Keratinocyte (primary cell): ENCODE results near the gene CPSF2. TPM values are rescaled to one million over a fixed set of nuclear protein-coding genes. Genes with fewer than 3 reads are reported as not detected.
A peak's percentile ranks its signal among the peaks of the same experiment; 100 is the strongest.

ENCODE experiments used
- DNase-seq: peaks from one replicate; pipeline ENCODE4 v3.0.0-alpha.2; 2011; ENCODE audit warnings: low read depth, missing footprints, low spot score
- FAIRE-seq: peaks from 2 replicates; lab custom pipeline; 2011; peaks lifted over from hg19 to GRCh38; lab: Jason Lieb, UNC
- H2AFZ ChIP-seq: 2 replicates; pipeline ENCODE4 v1.6.0; 2012; ENCODE audit warnings: low read length, control low read depth, inconsistent platforms; ENCODE audit not compliant: control insufficient read depth
- H3K27ac ChIP-seq: 2 replicates; pipeline ENCODE4 v1.5.1; 2011; ENCODE audit warnings: low read length; ENCODE audit not compliant: control insufficient read depth, insufficient read depth
- H3K27me3 ChIP-seq: 3 replicates; pipeline ENCODE4 v1.6.0; 2011; ENCODE audit warnings: low read length; ENCODE audit not compliant: control insufficient read depth, insufficient read depth; ENCODE audit errors: extremely low read depth
- H3K36me3 ChIP-seq, 2 experiments: 2 replicates in 1 of 2; 3 replicates in 1 of 2; pipeline ENCODE4 v1.5.1; 2011; ENCODE audit warnings: low read length in 2 of 2, mild to moderate bottlenecking in 1 of 2; ENCODE audit not compliant: control insufficient read depth in 2 of 2, insufficient read depth in 2 of 2; ENCODE audit errors: extremely low read depth in 1 of 2
- H3K4me1 ChIP-seq: 3 replicates; pipeline ENCODE4 v1.5.1; 2011; ENCODE audit warnings: low read length; ENCODE audit not compliant: control insufficient read depth, insufficient read depth; ENCODE audit errors: extremely low read depth
- H3K4me2 ChIP-seq: 3 replicates; pipeline ENCODE4 v1.6.0; 2011; ENCODE audit warnings: low read depth, low read length; ENCODE audit not compliant: control insufficient read depth, insufficient read depth; ENCODE audit errors: extremely low read depth
- H3K4me3 ChIP-seq, 3 experiments: fragments of 200-600 bp in 1 of 3; sonication (generic) in 1 of 3; 2 replicates in 2 of 3; 3 replicates in 1 of 3; pipeline ENCODE4 v1.5.1; 2011 to 2016; ENCODE audit warnings: low read length in 3 of 3, mild to moderate bottlenecking in 3 of 3, control low read depth in 2 of 3, inconsistent platforms in 1 of 3, low read depth in 1 of 3, mixed read lengths in 1 of 3, mixed run types in 1 of 3, moderate library complexity in 1 of 3; ENCODE audit not compliant: control insufficient read depth in 2 of 3, insufficient read depth in 2 of 3; ENCODE audit errors: extremely low read depth in 1 of 3
- H3K79me2 ChIP-seq: 2 replicates; pipeline ENCODE4 v1.6.0; 2012; ENCODE audit warnings: low read length; ENCODE audit not compliant: control insufficient read depth, insufficient read depth
- H3K9ac ChIP-seq: 3 replicates; pipeline ENCODE4 v1.6.0; 2011; ENCODE audit warnings: low read length; ENCODE audit not compliant: control insufficient read depth, insufficient read depth; ENCODE audit errors: extremely low read depth
- H3K9me1 ChIP-seq: 3 replicates; pipeline ENCODE4 v1.6.0; 2011; ENCODE audit warnings: low read length; ENCODE audit not compliant: control insufficient read depth, insufficient read depth; ENCODE audit errors: extremely low read depth
- H3K9me3 ChIP-seq: 2 replicates; pipeline ENCODE4 v1.5.1; 2012; ENCODE audit warnings: low read depth, low read length; ENCODE audit not compliant: control insufficient read depth
- H4K20me1 ChIP-seq: 3 replicates; pipeline ENCODE4 v1.6.0; 2011; ENCODE audit warnings: low read length; ENCODE audit not compliant: control insufficient read depth, insufficient read depth; ENCODE audit errors: extremely low read depth
- CTCF ChIP-seq, 3 experiments: IDR thresholded peaks in 1 of 3; conservative IDR thresholded peaks in 1 of 3; optimal IDR thresholded peaks in 1 of 3; 2 replicates in 2 of 3; 3 replicates in 1 of 3; pipeline versions ENCODE3 to v1.5.1; 2011; ENCODE audit warnings: low read length in 3 of 3, mild to moderate bottlenecking in 3 of 3, moderate library complexity in 2 of 3, control low read depth in 1 of 3, inconsistent platforms in 1 of 3; ENCODE audit not compliant: insufficient read depth in 2 of 3; ENCODE audit errors: extremely low read depth in 1 of 3
- EZH2 ChIP-seq: IDR thresholded peaks from one replicate; pipeline ENCODE4 v1.6.1; 2012; ENCODE audit warnings: inconsistent platforms, mild to moderate bottlenecking, low read length, moderate library complexity
- dilution Hi-C: fragments of 300-500 bp; cut with MboI; formaldehyde crosslinking; loops from one replicate; pipeline ENCODE4 v1.7.0; 2020; ENCODE audit warnings: low sequenced_read_pairs; ENCODE audit not compliant: extremely low pct_ligation_motif_present
- polyA plus RNA-seq, 5 experiments: library from polyadenylated mRNA; depleted of rRNA in 3 of 5; stranded (reverse) in 3 of 5; stranded (forward) in 1 of 5; unstranded in 1 of 5; fragments of >200 nt; gene quantifications; 1 replicate in 1 of 5; 2 replicates in 3 of 5; 3 replicates in 1 of 5; pipeline versions ENCODE4 v1.2.1 to v1.2.3, GENCODE V29; 2011 to 2012; ENCODE audit warnings: missing spikeins in 2 of 5, low read depth in 1 of 5, low replicate concordance in 1 of 5

The CPSF2 gene
- polyA plus RNA-seq, 1 donor (not counting 4 experiments of a cell fraction or from before 2014, with no cell fraction given): 67.9 TPM

DNA sequence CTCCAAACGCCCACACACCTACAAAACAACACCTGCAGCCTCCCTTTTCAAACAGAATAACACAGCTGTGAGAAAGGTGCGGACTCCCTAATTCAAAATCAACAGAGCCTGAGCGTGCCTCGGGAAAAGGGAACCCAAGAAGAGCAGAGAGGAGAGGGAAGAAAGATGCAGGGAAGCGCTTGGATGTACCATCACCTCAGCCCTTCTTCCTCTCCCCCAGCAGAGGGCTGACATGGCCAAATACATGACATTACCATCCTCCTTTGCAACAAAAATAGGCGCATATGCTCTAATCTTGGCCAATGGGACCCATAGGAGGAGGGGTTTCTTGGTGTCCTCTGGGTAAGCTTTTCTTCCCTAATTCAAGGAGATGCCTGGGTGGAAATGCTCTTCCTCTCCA is 78.0 kb downstream of the CPSF2 start:
- Histone ChIP-seq H3K4me2 (no peak overlapping the region), H3K27me3 (peaks cover 10% of the 10 kb centered on the region), H3K9me3 (no peaks in the 10 kb centered on the region), H3K79me2 (no peaks in the 10 kb centered on the region), H3K4me1 (no peaks in the 10 kb centered on the region), H3K4me3 (no peak overlapping the region), H3K27ac (no peak overlapping the region), H4K20me1 (no peaks in the 10 kb centered on the region), H2AFZ (no peak overlapping the region), H3K9me1 (no peaks in the 10 kb centered on the region), H3K36me3 (no peaks in the 10 kb centered on the region), H3K9ac (no peak overlapping the region)
- TF ChIP-seq CTCF (optimal IDR thresholded peaks at IDR 0.05 in 1 of 3, IDR thresholded peaks at IDR 0.05 in 1 of 3, conservative IDR thresholded peaks at IDR 0.05 in 1 of 3; ENCODE audit: extremely low read depth in 1 of 3, insufficient read depth in 2 of 3, low read length in 3 of 3): peak in 1 of 3 experiments; percentile 9
- no peak for TF ChIP-seq EZH2
- DNase-seq (no peak), FAIRE-seq (no peak)
- dilution Hi-C loops: no loop called here

DNA sequence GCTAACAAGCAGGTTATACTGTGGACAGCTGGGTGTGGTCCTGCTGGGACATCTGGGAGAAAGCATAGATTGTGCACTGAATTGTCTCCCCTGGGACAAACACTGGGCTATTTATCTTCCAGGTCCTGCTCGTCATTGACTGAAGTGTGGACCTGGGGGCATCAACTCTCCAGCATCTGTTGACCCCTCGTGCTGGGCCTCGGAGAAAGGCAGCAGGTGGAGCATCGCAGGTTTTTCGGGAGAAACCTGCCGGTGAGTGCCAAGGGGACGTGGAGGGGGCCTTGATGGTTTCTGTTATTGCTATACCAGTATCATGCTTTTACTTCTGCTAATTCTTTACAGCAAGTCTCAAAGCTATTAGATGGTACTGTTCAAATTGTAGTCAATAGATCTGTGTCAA is 81.3 kb downstream of the CPSF2 start:
- no peaks in the 10 kb centered on the region for H3K79me2 ChIP-seq
- dilution Hi-C loops: no loop called here
- H3K9ac ChIP-seq: no peak overlapping the region
- H3K36me3 ChIP-seq: no peaks in the 10 kb centered on the region
- no peaks in the 10 kb centered on the region for H4K20me1 ChIP-seq
- no peak overlapping the region for H3K27ac ChIP-seq
- no peak for TF ChIP-seq CTCF (optimal IDR thresholded peaks at IDR 0.05 in 1 of 3, IDR thresholded peaks at IDR 0.05 in 1 of 3, conservative IDR thresholded peaks at IDR 0.05 in 1 of 3; ENCODE audit: extremely low read depth in 1 of 3, insufficient read depth in 2 of 3, low read length in 3 of 3)
- no peak for TF ChIP-seq EZH2
- DNase-seq (no peak), FAIRE-seq (no peak)
- H3K27me3 ChIP-seq: peaks cover 13% of the 10 kb centered on the region
- H3K9me3 ChIP-seq: no peaks in the 10 kb centered on the region
- H3K4me2 ChIP-seq: no peak overlapping the region
- no peaks in the 10 kb centered on the region for H3K4me1 ChIP-seq
- no peak overlapping the region for H3K4me3 ChIP-seq
- H2AFZ ChIP-seq: no peak overlapping the region
- no peaks in the 10 kb centered on the region for H3K9me1 ChIP-seq
